BJ (cell line): Measurements from ENCODE around the gene SCML1. TPM values are rescaled to one million over a fixed set of nuclear protein-coding genes. Genes with fewer than 3 reads are reported as not detected.

Experiments
- CTCF ChIA-PET: fragments of 350-600 bp; formaldehyde crosslinking; extraction: SDS; loops from one replicate; lab custom pipeline; 2021; ENCODE audit warnings: antibody characterized with exemption, inconsistent platforms; lab: Yijun Ruan, JAX
- POLR2A ChIA-PET: fragments of 300-600 bp; sonication (Branson Sonifier 250); formaldehyde crosslinking; extraction: SDS; loops from one replicate; lab custom pipeline; 2021; ENCODE audit warnings: antibody characterized with exemption; lab: Charles Lee
- DNase-seq: peaks from one replicate; pipeline ENCODE4 v3.0.0-alpha.2; 2011; ENCODE audit warnings: low read depth
- H3K27me3 ChIP-seq: 2 replicates; pipeline ENCODE4 v1.6.0; 2011; ENCODE audit warnings: low read length; ENCODE audit not compliant: control insufficient read depth, insufficient read depth
- H3K36me3 ChIP-seq: 2 replicates; pipeline ENCODE4 v1.5.1; 2011; ENCODE audit warnings: low read length; ENCODE audit not compliant: control insufficient read depth, insufficient read depth
- H3K4me3 ChIP-seq: 2 replicates; pipeline ENCODE4 v1.5.1; 2011; ENCODE audit warnings: low read depth, mild to moderate bottlenecking, control low read depth, low read length
- CTCF ChIP-seq: IDR thresholded peaks from 2 replicates; pipeline ENCODE4 v1.5.1; 2011; ENCODE audit warnings: low read depth, mild to moderate bottlenecking, control low read depth, inconsistent platforms, low read length, moderate library complexity; ENCODE audit not compliant: insufficient read depth
- polyA plus RNA-seq: library from polyadenylated mRNA; depleted of rRNA; stranded (reverse); fragments of >200 nt; gene quantifications from 2 replicates; pipeline ENCODE4 v1.2.3, GENCODE V29; 2011

Gene SCML1
- polyA plus RNA-seq, 1 experiment: 15.0 TPM

GRCh38 chrX:17721715-17722114 lies 15.6 kb upstream of the SCML1 start:
- no peaks in the 10 kb centered on the region; the same call in 1 of the 2 replicates for H3K36me3 ChIP-seq
- POLR2A ChIA-PET: no interaction called here

GRCh38 chrX:17725181-17725580 lies 12.1 kb upstream of the SCML1 start:
- H3K27me3 ChIP-seq: no peaks in the 10 kb centered on the region
- TF ChIP-seq CTCF: no peak
- no peaks in the 10 kb centered on the region; the same call in 1 of the 2 replicates for H3K36me3 ChIP-seq
- no peak for DNase-seq
- no peak overlapping the region for H3K4me3 ChIP-seq
- ChIA-PET CTCF (no interaction called here), POLR2A (no interaction called here)

More at GRCh38 chrX:17721715-17722114, 15.6 kb upstream of the SCML1 start:
- TF ChIP-seq CTCF: no peak
- Histone ChIP-seq H3K27me3 (no peaks in the 10 kb centered on the region), H3K4me3 (no peak overlapping the region)
- DNase-seq: no peak
- CTCF ChIA-PET: no interaction called here

GRCh38 chrX:17732138-17732783 lies 5.0 kb upstream of the SCML1 start:
- DNase-seq: no peak
- no peak overlapping the region for H3K4me3 ChIP-seq
- POLR2A ChIA-PET: no interaction called here
- H3K36me3 ChIP-seq: no peaks in the 10 kb centered on the region
- TF ChIP-seq CTCF: no peak
- CTCF ChIA-PET: no interaction called here
- no peaks in the 10 kb centered on the region for H3K27me3 ChIP-seq

- Histone ChIP-seq H3K4me3 (no peak overlapping the region), H3K27me3 (no peaks in the 10 kb centered on the region), H3K36me3 (no peaks in the 10 kb centered on the region)
- ChIA-PET CTCF (interaction anchor here (0.6 kb wide), 1 partner anchor 158 kb away, joined by 3 read pairs; no protein-coding TSS in a partner anchor), POLR2A (no interaction called here)
- no peak for TF ChIP-seq CTCF
- DNase-seq: no peak
These were observed 1.9 kb upstream of the SCML1 start for GRCh38 chrX:17735406-17735805.

GRCh38 chrX:17736478-17736855 lies 826 bp upstream of the SCML1 start:
- DNase-seq: no peak
- peak overlapping the region; percentile 43 for H3K4me3 ChIP-seq
- no peaks in the 10 kb centered on the region for H3K27me3 ChIP-seq
- no peaks in the 10 kb centered on the region for H3K36me3 ChIP-seq
- ChIA-PET POLR2A (interaction anchor here (0.7 kb wide), 1 partner anchor 226 kb away, joined by 19 read pairs; no protein-coding TSS in a partner anchor), CTCF (interaction anchor here (0.6 kb wide), 1 partner anchor 496 kb away, joined by 3 read pairs; no protein-coding TSS in a partner anchor)
- TF ChIP-seq CTCF: no peak
